ENCODE results near the gene HOXA2.

Gene HOXA2

GRCh38 chr7:27094304-27095049, 8.0 kb downstream of the HOXA2 start:
- Histone ChIP-seq H3K4me3 (no peak overlapping the region), H3K27ac (no peak overlapping the region)
- no peak for TF ChIP-seq CTCF (IDR thresholded peaks at IDR 0.05)
- DNase-seq (ENCODE audit: low spot score) = no peak

GRCh38 chr7:27093184-27093895, 9.1 kb downstream of the HOXA2 start:
- Histone ChIP-seq H3K4me3 (no peak overlapping the region), H3K27ac (no peak overlapping the region)
- TF ChIP-seq CTCF (IDR thresholded peaks at IDR 0.05) = no peak
- DNase-seq (ENCODE audit: low spot score) = no peak

GRCh38 chr7:27092819-27093110, 9.7 kb downstream of the HOXA2 start:
- DNase-seq (ENCODE audit: low spot score) = no peak
- no peak overlapping the region for H3K4me3 ChIP-seq
- no peak for TF ChIP-seq CTCF (IDR thresholded peaks at IDR 0.05)
- no peak overlapping the region for H3K27ac ChIP-seq

- Histone ChIP-seq H3K4me3 (no peak overlapping the region), H3K27ac (no peak overlapping the region)
- DNase-seq (ENCODE audit: low spot score) = no peak
- TF ChIP-seq CTCF (IDR thresholded peaks at IDR 0.05) = no peak
Measured at GRCh38 chr7:27091941-27092818, 10.3 kb downstream of the HOXA2 start.

- DNase-seq (ENCODE audit: low spot score) = no peak
- no peak overlapping the region for H3K27ac ChIP-seq
- no peak overlapping the region for H3K4me3 ChIP-seq
- TF ChIP-seq CTCF (IDR thresholded peaks at IDR 0.05) = no peak
Measured at GRCh38 chr7:27091105-27091504, 11.4 kb downstream of the HOXA2 start.

GRCh38 chr7:27088002-27088922, 14.2 kb downstream of the HOXA2 start:
- no peak for TF ChIP-seq CTCF (IDR thresholded peaks at IDR 0.05)
- H3K4me3 ChIP-seq = peak overlapping the region; percentile 12
- DNase-seq (ENCODE audit: low spot score) = no peak

More at GRCh38 chr7:27088002-27088922, 14.2 kb downstream of the HOXA2 start:
- no peak overlapping the region for H3K27ac ChIP-seq

Measured in coronary artery (tissue), 2 donors.